ENCODE data around the gene LYST.
"Not testable (repeated sequence)": the region's sequence is repeated elsewhere in the genome, so short reads cannot be mapped to it uniquely, and the experiment has no call there.

Gene LYST

GRCh38 chr1:235758931-235759330 is 107.8 kb downstream of the LYST start:
- no peak for DNase-seq (ENCODE audit: low read depth in 2 of 2)

- DNase-seq (ENCODE audit: low read depth in 2 of 2) = no peak
Observed at GRCh38 chr1:235757587-235758096, 109.1 kb downstream of the LYST start.

GRCh38 chr1:235754186-235754585 is 112.5 kb downstream of the LYST start:
- DNase-seq (ENCODE audit: low read depth in 2 of 2) = not testable (repeated sequence)

GRCh38 chr1:235749755-235750300 is 116.9 kb downstream of the LYST start:
- DNase-seq (ENCODE audit: low read depth in 2 of 2) = no peak

- DNase-seq (ENCODE audit: low read depth in 2 of 2) = no peak
Observed at GRCh38 chr1:235748747-235749146, 118.0 kb downstream of the LYST start.

- no peak for DNase-seq (ENCODE audit: low read depth in 2 of 2)
Observed at GRCh38 chr1:235746245-235746644, 120.5 kb downstream of the LYST start.

GRCh38 chr1:235745503-235746136 is 121.1 kb downstream of the LYST start:
- DNase-seq (ENCODE audit: low read depth in 2 of 2) = no peak

- DNase-seq (ENCODE audit: low read depth in 2 of 2) = no peak
Observed at GRCh38 chr1:235742914-235743599, 123.6 kb downstream of the LYST start.

- no peak for DNase-seq (ENCODE audit: low read depth in 2 of 2)
Observed at GRCh38 chr1:235741294-235741693, 125.4 kb downstream of the LYST start.

- no peak for DNase-seq (ENCODE audit: low read depth in 2 of 2)
Observed at GRCh38 chr1:235739631-235740030, 127.1 kb downstream of the LYST start.

- no peak for DNase-seq (ENCODE audit: low read depth in 2 of 2)
Observed at GRCh38 chr1:235739124-235739523, 127.6 kb downstream of the LYST start.

- no peak for DNase-seq (ENCODE audit: low read depth in 2 of 2)
Observed at GRCh38 chr1:235737751-235738150, 129.0 kb downstream of the LYST start.

GRCh38 chr1:235736263-235736662 is 130.4 kb downstream of the LYST start:
- no peak for DNase-seq (ENCODE audit: low read depth in 2 of 2)

GRCh38 chr1:235735621-235736020 is 131.1 kb downstream of the LYST start:
- DNase-seq (ENCODE audit: low read depth in 2 of 2) = no peak

- DNase-seq (ENCODE audit: low read depth in 2 of 2) = no peak
Observed at GRCh38 chr1:235734335-235734734, 132.4 kb downstream of the LYST start.

- no peak for DNase-seq (ENCODE audit: low read depth in 2 of 2)
Observed at GRCh38 chr1:235730007-235730406, 136.7 kb downstream of the LYST start.

GRCh38 chr1:235726557-235726956 is 140.1 kb downstream of the LYST start:
- DNase-seq (ENCODE audit: low read depth in 2 of 2) = no peak

GRCh38 chr1:235725434-235725833 is 141.3 kb downstream of the LYST start:
- DNase-seq (ENCODE audit: low read depth in 2 of 2) = no peak

GRCh38 chr1:235724730-235725129 is 142.0 kb downstream of the LYST start:
- DNase-seq (ENCODE audit: low read depth in 2 of 2) = no peak

GRCh38 chr1:235722858-235723257 is 143.8 kb downstream of the LYST start:
- DNase-seq (ENCODE audit: low read depth in 2 of 2) = no peak

GRCh38 chr1:235721982-235722381 is 144.7 kb downstream of the LYST start:
- DNase-seq (ENCODE audit: low read depth in 2 of 2) = no peak

GRCh38 chr1:235720544-235720943 is 146.2 kb downstream of the LYST start:
- no peak for DNase-seq (ENCODE audit: low read depth in 2 of 2)
